Panc1 (cell line): Measurements from ENCODE around the gene HLCS.

ENCODE experiments used
- CTCF ChIP-seq: fragments of 450-650 bp; IDR thresholded peaks from 2 replicates; pipeline ENCODE4 v1.5.1; 2017; ENCODE audit warnings: mild to moderate bottlenecking
- POLR2AphosphoS5 ChIP-seq: IDR thresholded peaks from 2 replicates; pipeline ENCODE4 v1.6.1; 2012; ENCODE audit warnings: mild to moderate bottlenecking, low read depth, low read length, moderate library complexity
- REST ChIP-seq, 2 experiments: IDR thresholded peaks; 2 replicates each; pipeline ENCODE4 v1.6.1; 2011 to 2012; ENCODE audit warnings: low read depth in 2 of 2, control low read depth in 1 of 2, low read length in 1 of 2, mild to moderate bottlenecking in 1 of 2, moderate library complexity in 1 of 2; ENCODE audit not compliant: insufficient read depth in 1 of 2

- TF ChIP-seq REST (IDR thresholded peaks at IDR 0.05; ENCODE audit: insufficient read depth in 1 of 2, low read depth in 2 of 2, low read length in 1 of 2) (no peak), POLR2AphosphoS5 (no peak), CTCF (no peak)
Measured at GRCh38 chr21:36709030-36709867, 257.2 kb downstream of the HLCS start.
